PFSK-1 (cell line): ENCODE results near the gene LYSMD4. TPM values are rescaled to one million over a fixed set of nuclear protein-coding genes. Genes with fewer than 3 reads are reported as not detected.

Experiments used
- FOXP2 ChIP-seq: optimal IDR thresholded peaks from 2 replicates; pipeline ENCODE3; 2011; ENCODE audit warnings: borderline replicate concordance, control low read depth, inconsistent platforms; ENCODE audit not compliant: insufficient read depth; ENCODE audit errors: extremely low read length, extremely low read depth
- POLR2AphosphoS5 ChIP-seq: IDR thresholded peaks from 2 replicates; pipeline ENCODE4 v1.6.1; 2012; ENCODE audit warnings: low read depth, mild to moderate bottlenecking, control low read depth, low read length, moderate library complexity
- REST ChIP-seq, 2 experiments: IDR thresholded peaks; 2 replicates each; pipeline versions ENCODE4 v1.6.1 to v1.8.0; 2011 to 2012; ENCODE audit warnings: low read depth in 2 of 2, low read length in 2 of 2, control low read depth in 1 of 2, inconsistent platforms in 1 of 2, mild to moderate bottlenecking in 1 of 2, moderate library complexity in 1 of 2; ENCODE audit not compliant: insufficient read depth in 1 of 2
- SIN3A ChIP-seq: IDR thresholded peaks from 2 replicates; pipeline ENCODE4 v1.6.1; 2012; ENCODE audit warnings: mild to moderate bottlenecking, low read length, moderate library complexity, borderline replicate concordance; ENCODE audit not compliant: insufficient read depth
- TAF1 ChIP-seq: IDR thresholded peaks from 2 replicates; pipeline ENCODE4 v1.6.1; 2012; ENCODE audit warnings: low read length, control low read depth, borderline replicate concordance; ENCODE audit not compliant: insufficient read depth
- polyA plus RNA-seq: library from polyadenylated mRNA; unstranded; fragments of >200 nt; gene quantifications from one replicate; pipeline ENCODE4 v1.2.1, GENCODE V29; 2012; ENCODE audit warnings: low read depth, missing spikeins; ENCODE audit not compliant: insufficient read length

The LYSMD4 gene
- 3.8 TPM for polyA plus RNA-seq

DNA sequence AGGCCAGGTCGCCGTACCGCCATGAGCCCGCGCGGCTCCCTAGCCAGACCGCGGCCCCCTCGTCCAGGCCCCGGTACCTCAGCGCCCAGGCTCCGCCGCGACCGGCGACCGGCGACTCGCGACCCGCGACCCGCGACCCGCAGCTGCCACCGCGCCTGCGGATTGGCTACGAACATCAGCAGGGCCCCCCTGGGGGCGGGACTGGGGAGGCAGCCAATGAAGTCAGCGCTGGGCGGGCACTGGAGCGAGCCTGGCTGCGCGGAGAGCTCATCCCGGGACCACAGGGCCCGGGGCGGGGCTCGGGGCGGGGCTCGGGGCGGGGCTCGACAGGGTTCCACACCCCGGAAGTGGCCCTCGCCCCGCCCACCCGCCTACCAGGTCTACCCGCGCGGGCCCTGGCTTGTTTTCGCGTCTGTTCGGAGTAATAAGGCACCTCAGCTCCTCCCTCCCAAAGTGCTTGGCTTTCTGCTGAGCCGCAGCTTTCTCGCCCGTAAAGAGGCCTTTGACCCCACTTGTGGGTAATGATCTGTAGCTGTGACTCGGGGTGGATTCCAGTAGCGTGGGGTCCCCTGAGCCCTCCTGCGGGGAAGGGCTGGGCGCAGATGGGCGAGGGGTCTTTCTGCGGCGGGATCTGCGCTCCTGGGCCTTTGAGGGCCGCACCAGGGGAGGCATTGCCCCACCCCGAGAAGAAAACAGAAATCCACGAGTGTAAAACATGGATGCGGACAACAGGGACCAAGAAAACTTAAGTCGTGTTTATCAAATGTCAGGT is at the start of gene LYSMD4:
Gene LYSMD4, minus strand, starts transcription at position 170 of the 772 bp plus-strand sequence. CDS start 1,438 bp downstream, outside the sequence.
- no peak for TF ChIP-seq POLR2AphosphoS5
- no peak for TF ChIP-seq TAF1
- no peak for TF ChIP-seq REST (IDR thresholded peaks at IDR 0.05; ENCODE audit: insufficient read depth in 1 of 2, low read depth in 2 of 2, low read length in 2 of 2)
- peak; percentile 10 for TF ChIP-seq FOXP2
- TF ChIP-seq SIN3A, result no peak

DNA sequence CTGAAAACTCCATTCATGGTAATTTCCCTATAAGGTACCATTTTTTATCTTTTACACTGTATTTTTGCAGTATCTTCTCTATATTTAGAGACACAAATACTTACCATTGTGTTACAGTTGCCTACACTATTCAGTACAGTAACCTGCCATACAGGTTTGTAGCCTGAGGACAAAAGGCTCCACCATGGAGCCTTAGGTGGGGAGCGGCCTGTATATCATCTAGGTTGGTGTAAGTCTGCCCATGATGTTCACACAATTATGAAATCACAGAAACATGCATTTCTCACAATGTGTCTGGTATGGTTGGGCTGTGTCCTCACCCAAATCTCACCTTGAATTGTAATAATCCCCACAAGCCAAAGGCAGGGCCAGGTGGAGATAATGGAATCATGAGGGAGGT is 43.9 kb upstream of the LYSMD4 start:
- TF ChIP-seq POLR2AphosphoS5 (no peak), FOXP2 (no peak), TAF1 (no peak), REST (IDR thresholded peaks at IDR 0.05; ENCODE audit: insufficient read depth in 1 of 2, low read depth in 2 of 2, low read length in 2 of 2) (no peak), SIN3A (no peak)

DNA sequence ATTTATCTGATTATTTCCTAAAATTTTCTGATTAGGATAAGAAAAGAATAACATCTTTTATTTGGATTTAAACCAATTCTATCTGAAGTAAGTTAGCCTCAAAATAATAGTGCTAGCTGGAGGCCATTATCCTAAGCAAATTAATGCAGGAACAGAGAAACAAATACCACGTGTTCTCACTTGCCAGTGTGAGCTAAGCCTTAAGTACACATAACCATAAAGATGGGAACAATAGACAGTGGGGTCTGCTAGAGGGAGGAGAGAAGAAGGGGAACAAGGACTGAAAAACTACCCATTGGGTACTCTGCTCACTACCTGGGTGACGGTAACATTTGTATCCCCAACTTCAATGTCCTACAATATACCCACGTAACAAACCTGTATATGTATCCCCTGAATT is 31.3 kb upstream of the LYSMD4 start:
- TF ChIP-seq POLR2AphosphoS5, result no peak
- TF ChIP-seq REST (IDR thresholded peaks at IDR 0.05; ENCODE audit: insufficient read depth in 1 of 2, low read depth in 2 of 2, low read length in 2 of 2), result no peak
- no peak for TF ChIP-seq FOXP2
- no peak for TF ChIP-seq TAF1
- no peak for TF ChIP-seq SIN3A

DNA sequence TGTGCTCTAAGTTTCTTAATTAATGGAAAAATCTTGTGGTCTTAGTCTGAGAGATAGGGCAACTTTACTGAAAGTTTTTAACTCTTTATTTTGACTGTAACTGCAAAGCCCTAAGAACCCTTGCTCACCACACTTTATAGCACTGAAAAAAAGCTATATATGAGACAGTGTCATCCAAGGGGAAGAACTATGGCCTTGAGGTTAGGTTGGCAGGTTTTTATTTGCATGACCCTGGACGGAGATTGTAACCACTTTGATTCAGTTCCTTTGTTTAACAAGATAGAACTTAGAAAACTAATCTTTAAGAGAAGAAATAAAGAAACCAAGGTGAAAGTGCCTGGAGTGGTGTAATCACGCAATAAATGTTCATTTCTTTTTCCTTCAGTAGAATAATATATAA is 30.6 kb upstream of the LYSMD4 start:
- TF ChIP-seq FOXP2 (no peak), POLR2AphosphoS5 (no peak), TAF1 (no peak), SIN3A (no peak), REST (IDR thresholded peaks at IDR 0.05; ENCODE audit: insufficient read depth in 1 of 2, low read depth in 2 of 2, low read length in 2 of 2) (no peak)
